Prostate gland (tissue), 2 donors: ENCODE data around the gene GPR137C.

Experiments
- POLR2A ChIP-seq: fragments of 450-650 bp; IDR thresholded peaks from one replicate; pipeline ENCODE4 v1.6.1; 2016; ENCODE audit warnings: antibody characterized with exemption, mild to moderate bottlenecking
- POLR2AphosphoS5 ChIP-seq: sonication (generic); formaldehyde crosslinking; IDR thresholded peaks from one replicate; pipeline ENCODE4 v1.6.1; 2017; ENCODE audit warnings: antibody characterized with exemption
- TF ChIP-seq, protein P1 (sequence below), 4 experiments: fragments of 200-600 bp in 2 of 4; fragments of 450-650 bp in 2 of 4; sonication (generic) in 2 of 4; IDR thresholded peaks; 1 replicate in 3 of 4; 2 replicates in 1 of 4; pipeline ENCODE4 v1.5.1; 2016 to 2019; ENCODE audit warnings: antibody characterized with exemption in 4 of 4, mild to moderate bottlenecking in 2 of 4, moderate library complexity in 2 of 4

DNA sequence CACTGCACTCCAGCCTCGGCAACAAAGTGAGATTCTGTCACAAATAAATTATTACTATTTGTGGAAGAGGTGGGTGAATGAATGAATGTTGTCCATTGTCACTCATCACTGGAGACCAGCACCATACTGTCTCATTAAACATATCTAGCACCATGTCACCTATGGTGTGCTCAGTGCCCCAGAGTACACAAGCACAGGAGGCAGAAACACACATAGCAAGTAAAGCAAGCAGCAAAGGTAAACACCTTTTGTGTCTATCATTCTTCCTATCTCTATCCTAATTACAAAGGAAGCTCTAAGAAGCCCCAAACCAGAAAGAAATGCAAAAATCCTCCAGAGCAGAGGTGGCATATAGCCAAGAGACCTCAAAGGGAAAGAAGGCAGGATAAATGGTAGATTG lies 133.5 kb downstream of the GPR137C start:
- TF ChIP-seq, protein P1, sequence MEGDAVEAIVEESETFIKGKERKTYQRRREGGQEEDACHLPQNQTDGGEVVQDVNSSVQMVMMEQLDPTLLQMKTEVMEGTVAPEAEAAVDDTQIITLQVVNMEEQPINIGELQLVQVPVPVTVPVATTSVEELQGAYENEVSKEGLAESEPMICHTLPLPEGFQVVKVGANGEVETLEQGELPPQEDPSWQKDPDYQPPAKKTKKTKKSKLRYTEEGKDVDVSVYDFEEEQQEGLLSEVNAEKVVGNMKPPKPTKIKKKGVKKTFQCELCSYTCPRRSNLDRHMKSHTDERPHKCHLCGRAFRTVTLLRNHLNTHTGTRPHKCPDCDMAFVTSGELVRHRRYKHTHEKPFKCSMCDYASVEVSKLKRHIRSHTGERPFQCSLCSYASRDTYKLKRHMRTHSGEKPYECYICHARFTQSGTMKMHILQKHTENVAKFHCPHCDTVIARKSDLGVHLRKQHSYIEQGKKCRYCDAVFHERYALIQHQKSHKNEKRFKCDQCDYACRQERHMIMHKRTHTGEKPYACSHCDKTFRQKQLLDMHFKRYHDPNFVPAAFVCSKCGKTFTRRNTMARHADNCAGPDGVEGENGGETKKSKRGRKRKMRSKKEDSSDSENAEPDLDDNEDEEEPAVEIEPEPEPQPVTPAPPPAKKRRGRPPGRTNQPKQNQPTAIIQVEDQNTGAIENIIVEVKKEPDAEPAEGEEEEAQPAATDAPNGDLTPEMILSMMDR (IDR thresholded peaks at IDR 0.05), result no peak
- TF ChIP-seq POLR2A (no peak), POLR2AphosphoS5 (no peak)
